ENCODE results near the gene SPEG.

- TF ChIP-seq CEBPB (IDR thresholded peaks at IDR 0.05; ENCODE audit: low read depth, low read length) (no peak), TAF1 (IDR thresholded peaks at IDR 0.05; ENCODE audit: low read depth, low read length) (no peak), HDAC2 (IDR thresholded peaks at IDR 0.05; ENCODE audit: borderline replicate concordance in 1 of 2, low read depth in 2 of 2, low read length in 2 of 2) (no peak)
Observed at GRCh38 chr2:219435701-219436100, 1.1 kb downstream of the SPEG start.
